H1 (cell line): Measurements from ENCODE around the gene HIVEP3. TPM values are rescaled to one million over a fixed set of nuclear protein-coding genes. Genes with fewer than 3 reads are reported as not detected.

Experiments
- CTCF ChIA-PET: fragments of 300-600 bp; sonication (Branson Sonifier 250); formaldehyde crosslinking; loops from one replicate; lab custom pipeline; 2021; ENCODE audit not compliant: partially characterized antibody; lab: Charles Lee
- POLR2A ChIA-PET: fragments of 300-600 bp; sonication (Branson Sonifier 250); formaldehyde crosslinking; loops from one replicate; lab custom pipeline; 2021; ENCODE audit warnings: inconsistent platforms; ENCODE audit not compliant: partially characterized antibody; lab: Charles Lee
- DNase-seq, 2 experiments: peaks; one replicate each; pipeline versions ENCODE4 v3.0.0 to v3.0.0-alpha.2; 2010 to 2022; ENCODE audit warnings: low spot score in 2 of 2, low read depth in 1 of 2, mixed read lengths in 1 of 2
- FAIRE-seq: peaks from 2 replicates; lab custom pipeline; 2011; peaks lifted over from hg19 to GRCh38; lab: Jason Lieb, UNC
- H2AFZ ChIP-seq: 2 replicates; pipeline ENCODE4 v1.8.1; 2012; ENCODE audit warnings: low read length, inconsistent platforms
- H2AK5ac ChIP-seq: 2 replicates; pipeline ENCODE4 v1.6.1; 2013; ENCODE audit warnings: low read depth, low read length
- H2BK120ac ChIP-seq: replicated peaks from 2 replicates; pipeline ENCODE3; 2013; ENCODE audit warnings: low read depth, low read length, inconsistent platforms
- H2BK12ac ChIP-seq: 2 replicates; pipeline ENCODE4 v1.6.1; 2013; ENCODE audit warnings: low read depth, low read length
- H2BK15ac ChIP-seq: 2 replicates; pipeline ENCODE4 v1.6.1; 2013; ENCODE audit warnings: low read length
- H2BK20ac ChIP-seq: 2 replicates; pipeline ENCODE4 v1.6.1; 2013; ENCODE audit warnings: low read length
- H2BK5ac ChIP-seq: 2 replicates; pipeline ENCODE4 v1.6.1; 2013; ENCODE audit warnings: low read depth, low read length
- H3K14ac ChIP-seq: 2 replicates; pipeline ENCODE4 v1.6.1; 2013; ENCODE audit warnings: inconsistent platforms; ENCODE audit not compliant: insufficient read length
- H3K18ac ChIP-seq: 2 replicates; pipeline ENCODE4 v1.6.1; 2013; ENCODE audit warnings: low read length; ENCODE audit errors: extremely low read depth
- H3K23ac ChIP-seq: 2 replicates; pipeline ENCODE4 v1.6.1; 2013; ENCODE audit warnings: inconsistent platforms; ENCODE audit not compliant: insufficient read length
- H3K23me2 ChIP-seq: 2 replicates; pipeline ENCODE4 v1.6.1; 2013; ENCODE audit warnings: low read depth, low read length
- H3K27ac ChIP-seq: 2 replicates; pipeline ENCODE4 v1.6.1; 2011; ENCODE audit warnings: low read depth, low read length, inconsistent platforms
- H3K27me3 ChIP-seq, 4 experiments: replicated peaks in 1 of 4; 1 replicate in 1 of 4; 2 replicates in 3 of 4; pipeline versions ENCODE4 v1.6.1 to v1.8.1; 2011 to 2013; ENCODE audit warnings: low read length in 3 of 4, mild to moderate bottlenecking in 3 of 4, inconsistent platforms in 2 of 4, mixed read lengths in 2 of 4, moderate library complexity in 1 of 4; ENCODE audit not compliant: control insufficient read depth in 3 of 4, insufficient read depth in 3 of 4; ENCODE audit errors: extremely low read depth in 1 of 4
- H3K36me3 ChIP-seq, 4 experiments: 2 replicates each; pipeline versions ENCODE4 v1.6.1 to v1.8.1; 2011 to 2013; ENCODE audit warnings: mild to moderate bottlenecking in 4 of 4, low read length in 3 of 4, moderate library complexity in 2 of 4, control low read depth in 1 of 4, inconsistent platforms in 1 of 4; ENCODE audit not compliant: insufficient read depth in 4 of 4, control insufficient read depth in 2 of 4
- H3K4ac ChIP-seq: replicated peaks from 2 replicates; pipeline ENCODE3; 2013; ENCODE audit warnings: low read length, low read depth, mixed read lengths, inconsistent platforms; ENCODE audit not compliant: insufficient read length
- H3K4me1 ChIP-seq, 4 experiments: replicated peaks in 1 of 4; 1 replicate in 1 of 4; 2 replicates in 3 of 4; pipeline versions ENCODE4 v1.6.1 to v1.8.1; 2011 to 2013; ENCODE audit warnings: low read length in 3 of 4, inconsistent platforms in 2 of 4, mixed read lengths in 1 of 4; ENCODE audit not compliant: insufficient read depth in 4 of 4, control insufficient read depth in 3 of 4
- H3K4me2 ChIP-seq, 2 experiments: 2 replicates each; pipeline versions ENCODE4 v1.6.1 to v1.8.1; 2011 to 2013; ENCODE audit warnings: low read depth in 2 of 2, low read length in 2 of 2, control low read depth in 1 of 2, inconsistent platforms in 1 of 2, mild to moderate bottlenecking in 1 of 2; ENCODE audit not compliant: insufficient read depth in 1 of 2
- H3K4me3 ChIP-seq, 4 experiments: fragments of 200-600, 300-600 bp in 1 of 4; sonication (generic), shearing (Covaris generic), sonication (Bioruptor Twin) in 1 of 4; 2 replicates each; pipeline versions ENCODE4 v1.5.1 to v1.8.1; 2011 to 2016; ENCODE audit warnings: low read length in 4 of 4, low read depth in 3 of 4, control low read depth in 2 of 4, inconsistent platforms in 2 of 4, mild to moderate bottlenecking in 2 of 4, mixed read lengths in 1 of 4, moderate library complexity in 1 of 4; ENCODE audit not compliant: insufficient read depth in 2 of 4; ENCODE audit errors: extremely low read depth in 1 of 4
- H3K56ac ChIP-seq: replicated peaks from 2 replicates; pipeline ENCODE3; 2013; ENCODE audit warnings: low read depth, mild to moderate bottlenecking, mixed read lengths, low read length, inconsistent platforms; ENCODE audit not compliant: insufficient read length
- H3K79me1 ChIP-seq: 2 replicates; pipeline ENCODE4 v1.6.1; 2013; ENCODE audit warnings: low read depth, low read length, control low read depth
- H3K79me2 ChIP-seq, 2 experiments: 2 replicates each; pipeline versions ENCODE4 v1.6.1 to v1.8.1; 2012 to 2013; ENCODE audit warnings: low read length in 2 of 2, mild to moderate bottlenecking in 2 of 2, inconsistent platforms in 1 of 2; ENCODE audit not compliant: insufficient read depth in 2 of 2, control insufficient read depth in 1 of 2
- H3K9ac ChIP-seq, 4 experiments: replicated peaks in 1 of 4; 1 replicate in 1 of 4; 2 replicates in 3 of 4; pipeline versions ENCODE4 v1.6.1 to v1.8.1; 2011 to 2013; ENCODE audit warnings: low read depth in 3 of 4, low read length in 3 of 4, control low read depth in 2 of 4, mild to moderate bottlenecking in 2 of 4, moderate library complexity in 2 of 4, inconsistent platforms in 1 of 4; ENCODE audit errors: extremely low read depth in 1 of 4
- H3K9me3 ChIP-seq, 2 experiments: 2 replicates each; pipeline versions ENCODE4 v1.6.1 to v1.8.1; 2012 to 2013; ENCODE audit warnings: mild to moderate bottlenecking in 2 of 2, moderate library complexity in 2 of 2, control low read depth in 1 of 2, inconsistent platforms in 1 of 2, low read depth in 1 of 2, low read length in 1 of 2, mixed read lengths in 1 of 2; ENCODE audit not compliant: insufficient read depth in 2 of 2
- H4K20me1 ChIP-seq, 2 experiments: replicated peaks in 1 of 2; 2 replicates each; pipeline versions ENCODE3 to v1.8.1; 2011 to 2013; ENCODE audit warnings: inconsistent platforms in 2 of 2, low read length in 2 of 2, mild to moderate bottlenecking in 1 of 2; ENCODE audit not compliant: insufficient read depth in 2 of 2, control insufficient read depth in 1 of 2
- H4K5ac ChIP-seq: 2 replicates; pipeline ENCODE4 v1.6.1; 2013; ENCODE audit warnings: low read length, low read depth, mixed read lengths, inconsistent platforms; ENCODE audit not compliant: insufficient read length
- H4K8ac ChIP-seq: 2 replicates; pipeline ENCODE4 v1.8.0; 2013; ENCODE audit warnings: mild to moderate bottlenecking, moderate library complexity, low read length, inconsistent platforms; ENCODE audit not compliant: insufficient read depth; ENCODE audit errors: extremely low read depth
- H4K91ac ChIP-seq: replicated peaks from 2 replicates; pipeline ENCODE3; 2013; ENCODE audit warnings: low read length, mixed read lengths, inconsistent platforms; ENCODE audit not compliant: insufficient read length
- WGBS, 2 experiments: shearing (Covaris generic) in 1 of 2; methylation state at CpG; one replicate each; pipeline versions ENCODE4 v1.1.6 to v1.1.7; 2013 to 2015; ENCODE audit warnings: low lambda C conversion rate in 2 of 2, mixed read lengths in 2 of 2, inconsistent platforms in 1 of 2, low coverage in 1 of 2, missing lambda C conversion rate in 1 of 2; ENCODE audit not compliant: insufficient replicate concordance in 2 of 2, insufficient coverage in 1 of 2, insufficient read length in 1 of 2; ENCODE audit errors: extremely low coverage in 1 of 2, missing lambda C conversion rate in 1 of 2; 5-methylcytosine and 5-hydroxymethylcytosine counted together
- polyA plus RNA-seq, 7 experiments: library from polyadenylated mRNA; depleted of rRNA in 3 of 7; stranded (reverse) in 5 of 7; unstranded in 2 of 7; fragments of >200 nt in 5 of 7; fragments of 200-250 nt in 2 of 7; gene quantifications; 1 replicate in 5 of 7; 2 replicates in 1 of 7; 4 replicates in 1 of 7; pipeline versions ENCODE4 v1.2.1 to v1.2.3, GENCODE V29; 2011 to 2013; ENCODE audit warnings: missing spikeins in 2 of 7, mixed read lengths in 2 of 7
- total RNA-seq: library from RNA; stranded (reverse); fragmentation: NEBNext Ultra II Directional; extraction: Animal tissue kit (Norgen Biotek cat#: 25700); gene quantifications from 2 replicates; pipeline ENCODE4 v1.2.1, GENCODE V29; 2021

Gene HIVEP3
- total and polyA plus RNA-seq, 2 of the 8 experiments (the other 6 are each of a cell fraction or from before 2014, with no cell fraction given), result 0.24 to 0.69 TPM

DNA sequence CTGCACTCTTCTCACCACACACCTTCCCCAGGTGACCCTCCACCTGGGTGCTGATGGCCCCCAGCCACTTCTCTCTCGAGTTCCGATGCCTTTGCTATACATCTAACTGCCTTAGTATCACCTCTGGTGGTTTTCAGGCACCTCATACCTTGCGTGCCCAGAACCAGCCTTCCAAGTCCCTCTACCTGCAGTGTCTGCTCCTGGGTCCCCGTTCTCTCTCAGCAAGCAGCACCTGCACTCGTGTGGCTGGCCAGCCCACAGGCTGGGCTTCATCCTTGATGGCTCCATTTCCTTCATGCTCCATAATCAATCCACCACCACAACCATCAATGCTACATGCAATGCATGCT, 385.0 kb downstream of the HIVEP3 start:
- H3K23ac ChIP-seq, result no peak overlapping the region
- no peak overlapping the region for H3K56ac ChIP-seq
- H2BK120ac ChIP-seq, result no peak overlapping the region
- no peak overlapping the region for H2AFZ ChIP-seq
- no peak overlapping the region for H4K8ac ChIP-seq
- no peak overlapping the region for H3K27ac ChIP-seq
- H4K91ac ChIP-seq, result no peak overlapping the region
- no peaks in the 10 kb centered on the region for H3K79me1 ChIP-seq
- no peak overlapping the region for H2AK5ac ChIP-seq
- no peak overlapping the region for H2BK5ac ChIP-seq
- no peak for DNase-seq
- no peak for FAIRE-seq
- no peak overlapping the region for H2BK20ac ChIP-seq
- no peaks in the 10 kb centered on the region for H3K36me3 ChIP-seq
- H2BK12ac ChIP-seq, result no peak overlapping the region
- H3K23me2 ChIP-seq, result peaks cover 11% of the 10 kb centered on the region; the same call in 1 of the 2 replicates
- H4K20me1 ChIP-seq, result no peaks in the 10 kb centered on the region
- H3K9me3 ChIP-seq, result peaks cover 9 to 10% of the 10 kb centered on the region in 2 experiments; a peak in 2 of 4 replicates
- H3K9ac ChIP-seq, result no peak overlapping the region
- WGBS, 2 experiments, result 92% methylated on average over 5 of the region's 5 CpGs; no CpG with 5 or more reads in 1 of the 2 experiments
- H3K4ac ChIP-seq, result no peak overlapping the region
- no peak overlapping the region for H3K18ac ChIP-seq
- H3K4me3 ChIP-seq, result no peak overlapping the region
- no peak overlapping the region for H4K5ac ChIP-seq
- CTCF ChIA-PET, result interaction anchor here (1.0 to 2.2 kb wide), 5 partner anchors 10 to 40 kb away, joined by 3 to 6 read pairs (median 6); no protein-coding TSS in a partner anchor
- H3K14ac ChIP-seq, result no peak overlapping the region
- no peak overlapping the region for H3K4me2 ChIP-seq
- POLR2A ChIA-PET, result no interaction called here
- H3K4me1 ChIP-seq, result no peaks in the 10 kb centered on the region
- no peak overlapping the region for H2BK15ac ChIP-seq
- H3K79me2 ChIP-seq, result no peaks in the 10 kb centered on the region
- H3K27me3 ChIP-seq, result no peaks in the 10 kb centered on the region
